Measurements from ENCODE around the gene SORCS2.

Gene SORCS2

GRCh38 chr4:7664106-7664505 lies 471.8 kb downstream of the SORCS2 start:
- DNase-seq, result no peak

- DNase-seq, result no peak
Measured at GRCh38 chr4:7665321-7665720, 473.0 kb downstream of the SORCS2 start.

DNA sequence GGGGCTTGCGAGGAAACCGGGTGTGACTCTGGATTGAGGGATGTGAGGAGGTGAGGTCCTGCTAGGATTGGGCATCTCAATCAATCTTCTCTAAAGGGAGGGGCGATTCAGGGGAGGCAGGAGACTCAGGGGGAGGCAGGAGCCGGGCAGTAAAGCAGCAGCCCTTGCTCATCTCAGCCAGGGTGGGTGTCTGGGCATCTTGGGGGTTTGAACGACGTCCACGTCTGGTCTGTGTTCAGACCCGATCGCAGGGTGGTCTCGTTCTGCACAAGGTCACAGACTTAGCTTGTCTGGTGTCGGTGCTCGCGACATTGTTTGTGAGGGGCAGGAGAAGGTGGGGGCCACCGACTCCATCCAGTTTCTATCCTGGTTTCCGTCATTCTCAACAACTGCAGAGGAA lies 473.7 kb downstream of the SORCS2 start:
- no peak for DNase-seq

DNA sequence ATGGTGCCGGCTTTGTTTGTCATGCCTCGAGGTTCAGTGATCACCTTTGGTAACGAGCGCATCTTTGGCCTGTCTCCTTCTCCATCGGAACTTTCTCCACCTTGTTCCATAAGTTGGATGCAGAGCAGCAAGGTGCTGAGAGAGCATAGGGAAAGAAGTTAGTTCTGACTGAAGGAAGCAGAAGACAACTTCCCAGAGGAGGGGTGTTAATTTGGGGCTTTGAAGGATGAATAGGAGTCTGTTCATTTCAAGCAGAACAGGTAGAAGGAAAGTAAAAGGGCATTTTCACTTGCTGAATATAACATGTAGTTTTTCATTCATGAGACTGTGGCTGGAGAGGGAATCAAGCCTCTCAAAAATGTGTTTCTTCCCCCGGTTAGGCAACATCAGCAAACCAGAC lies 474.4 kb downstream of the SORCS2 start:
- no peak for DNase-seq

GRCh38 chr4:7668271-7668670 lies 475.9 kb downstream of the SORCS2 start:
- DNase-seq, result no peak

GRCh38 chr4:7668826-7669225 lies 476.5 kb downstream of the SORCS2 start:
- no peak for DNase-seq

DNA sequence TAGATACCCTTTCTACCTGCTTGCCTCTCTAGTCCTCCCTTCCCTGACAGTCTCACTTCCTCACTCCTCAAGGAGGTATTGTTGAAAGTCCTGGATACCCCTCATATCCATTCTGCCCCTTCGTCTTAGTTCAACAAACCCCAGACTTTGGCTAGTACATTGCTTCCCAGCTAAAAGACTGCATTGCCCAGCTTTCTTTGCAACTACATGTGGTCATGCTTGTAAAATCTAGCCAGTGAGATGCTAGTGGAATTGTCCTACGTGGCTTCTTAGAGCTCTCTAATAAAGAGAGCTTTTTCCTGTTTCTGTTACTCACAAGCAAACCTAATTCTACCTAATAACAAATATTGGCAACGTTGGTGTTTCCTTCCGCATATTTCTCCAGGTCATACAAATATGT lies 480.3 kb downstream of the SORCS2 start:
- DNase-seq, result no peak

DNA sequence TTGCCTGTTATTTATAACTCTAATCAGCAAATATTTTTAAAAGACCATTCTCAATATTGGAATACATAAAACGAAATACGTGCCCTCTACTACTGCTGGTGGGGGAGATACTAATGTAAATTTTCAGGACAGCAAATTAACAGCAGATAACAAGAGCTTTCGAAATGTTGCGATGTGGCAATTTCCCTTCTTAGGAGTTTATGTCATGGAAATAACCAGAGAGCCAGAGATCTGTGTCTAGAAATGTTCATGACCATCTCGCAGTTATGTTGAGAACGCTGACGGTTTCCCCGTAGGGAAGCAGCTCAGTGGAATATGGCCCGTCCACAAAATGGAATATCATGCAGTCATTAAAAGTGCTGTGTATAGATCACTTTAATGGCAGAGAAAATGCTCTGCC lies 480.8 kb downstream of the SORCS2 start:
- no peak for DNase-seq

DNA sequence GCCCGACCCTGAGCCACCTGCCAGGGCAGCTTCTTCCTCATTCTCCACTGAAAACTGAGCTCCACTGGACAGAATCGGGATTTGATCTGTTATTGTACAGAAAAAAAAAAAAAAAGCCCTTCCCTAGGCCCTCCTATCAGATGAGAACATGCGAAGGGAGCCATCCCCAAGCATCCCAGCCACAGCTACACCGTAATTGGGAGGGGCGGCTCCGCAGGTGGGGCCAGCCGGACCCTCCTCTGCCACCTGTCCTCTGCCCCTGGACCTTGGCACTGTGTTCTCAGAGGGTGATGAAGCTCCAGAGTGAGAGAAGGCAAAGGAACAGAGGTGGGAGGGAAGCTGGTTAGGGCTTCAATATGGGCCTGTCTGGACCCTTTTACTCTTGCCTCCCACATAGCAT lies 482.4 kb downstream of the SORCS2 start:
- DNase-seq, result no peak

DNA sequence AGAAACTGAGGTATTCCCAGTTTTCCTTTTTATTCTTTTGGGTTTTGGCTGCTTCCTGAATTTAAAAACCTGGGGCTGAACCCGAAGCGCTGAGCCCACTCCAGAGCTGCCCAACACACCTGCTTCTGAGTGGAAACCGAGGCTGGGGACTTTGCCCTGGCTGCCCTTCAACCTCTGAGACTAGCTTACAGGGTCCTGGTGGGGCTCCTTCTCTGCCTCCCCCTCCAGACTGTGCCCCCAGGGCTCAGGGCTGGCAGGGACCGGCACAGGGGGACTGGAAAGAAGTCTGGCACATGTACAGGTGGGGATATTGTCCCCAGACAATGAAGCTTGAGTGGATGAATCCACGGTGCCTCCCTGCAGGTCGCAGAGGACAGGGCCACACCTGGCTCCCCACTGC lies 482.8 kb downstream of the SORCS2 start:
- no peak for DNase-seq

GRCh38 chr4:7675612-7676320 lies 483.4 kb downstream of the SORCS2 start:
- no peak for DNase-seq

GRCh38 chr4:7676398-7676922 lies 484.1 kb downstream of the SORCS2 start:
- no peak for DNase-seq

GRCh38 chr4:7677086-7677485 lies 484.7 kb downstream of the SORCS2 start:
- no peak for DNase-seq

GRCh38 chr4:7677799-7678301 lies 485.5 kb downstream of the SORCS2 start:
- DNase-seq, result no peak

DNA sequence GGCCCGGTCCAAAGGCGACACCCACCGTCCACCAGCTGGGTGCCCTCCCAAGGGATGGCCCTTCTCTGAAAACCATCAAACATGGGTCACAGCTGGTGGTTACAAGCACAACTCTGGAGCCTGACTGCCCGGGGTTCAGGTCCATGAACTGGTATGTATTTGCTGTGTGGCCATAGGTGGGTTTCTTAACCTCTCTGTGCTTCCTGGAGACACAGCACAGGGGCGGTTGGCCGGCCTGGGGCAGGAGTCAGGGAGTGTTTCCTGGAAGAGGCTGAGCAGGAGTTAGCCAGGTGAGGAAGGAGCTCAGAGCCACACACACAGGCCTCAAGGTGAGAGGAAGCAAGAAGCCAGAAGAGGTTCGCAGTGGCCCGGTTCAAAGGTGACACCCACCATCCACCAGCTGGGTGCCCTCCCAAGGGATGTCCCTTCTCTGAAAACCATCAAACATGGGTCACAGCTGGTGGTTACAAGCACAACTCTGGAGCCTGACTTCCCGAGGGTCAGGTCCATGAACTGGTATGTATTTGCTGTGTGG lies 486.0 kb downstream of the SORCS2 start:
- DNase-seq, result no peak

GRCh38 chr4:7679406-7680040 lies 487.2 kb downstream of the SORCS2 start:
- no peak for DNase-seq

GRCh38 chr4:7680106-7680505 lies 487.8 kb downstream of the SORCS2 start:
- DNase-seq, result no peak

- DNase-seq, result no peak
Measured at GRCh38 chr4:7680731-7681130, 488.4 kb downstream of the SORCS2 start.

DNA sequence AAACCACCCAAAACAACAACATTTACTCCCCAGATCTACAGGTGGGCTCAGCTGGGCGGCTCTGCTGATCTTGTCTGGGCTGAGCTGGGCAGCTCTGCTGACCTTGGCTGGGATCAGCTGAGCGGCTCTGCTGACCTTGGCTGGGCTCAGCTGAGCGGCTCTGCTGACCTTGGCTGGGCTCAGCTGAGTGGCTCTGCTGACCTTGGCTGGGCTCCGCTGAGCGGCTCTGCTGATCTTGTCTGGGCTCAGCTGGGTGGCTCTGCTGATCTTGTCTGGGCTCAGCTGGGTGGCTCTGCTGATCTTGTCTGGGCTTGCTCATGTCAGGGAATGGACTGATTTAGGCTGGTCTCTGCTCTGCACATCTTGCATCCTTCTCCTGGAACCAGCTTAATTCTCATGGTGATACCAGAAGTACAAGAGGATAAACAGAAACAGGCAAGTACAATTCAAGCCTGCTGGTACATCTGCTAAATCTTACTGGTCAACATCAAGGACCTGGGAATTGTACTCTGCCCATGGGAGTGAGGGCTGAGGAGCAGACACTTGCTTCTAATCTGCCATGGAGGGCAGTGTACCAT lies 490.9 kb downstream of the SORCS2 start:
- DNase-seq, result no peak

GRCh38 chr4:7684294-7684693 lies 492.0 kb downstream of the SORCS2 start:
- DNase-seq, result no peak

DNA sequence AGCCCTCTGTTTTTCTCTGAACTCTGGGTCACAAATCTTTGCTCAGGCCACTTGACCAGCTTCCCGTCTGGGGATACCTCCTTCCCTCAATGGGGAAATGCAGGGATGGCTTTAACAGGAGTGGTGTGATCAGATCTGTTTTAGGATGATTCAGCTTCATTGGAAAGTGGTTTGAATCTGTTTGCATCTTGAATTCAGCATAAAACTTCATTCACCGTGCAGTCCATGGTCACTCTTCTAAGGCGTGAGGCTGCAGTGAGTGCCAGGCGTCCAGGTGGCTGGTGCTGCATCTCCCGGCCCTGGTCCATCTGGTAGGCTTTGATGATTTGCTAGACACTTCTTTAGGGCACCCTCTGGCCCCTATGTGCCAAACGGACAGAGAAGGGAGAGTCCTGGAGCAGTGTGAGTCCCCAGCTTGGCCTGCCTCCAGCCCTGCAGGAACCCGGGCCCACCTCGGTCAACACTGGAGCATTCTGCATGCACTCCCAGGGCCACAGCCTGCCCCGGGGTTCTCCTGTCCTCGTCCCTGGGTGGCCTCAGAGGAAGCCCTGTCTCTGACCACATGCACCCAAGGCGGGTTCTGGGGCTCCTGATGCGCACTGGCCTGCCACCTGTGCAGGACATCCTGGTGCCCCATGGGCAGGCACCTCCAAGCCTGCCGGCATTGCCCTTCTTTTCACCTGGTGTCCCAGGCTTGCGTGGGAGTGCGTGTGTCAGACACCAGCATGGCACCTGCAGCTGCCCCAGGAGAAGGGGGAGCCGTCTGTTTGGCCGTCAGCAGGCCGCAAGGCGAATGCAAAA lies 493.9 kb downstream of the SORCS2 start:
- no peak for DNase-seq

- DNase-seq, result no peak
Measured at GRCh38 chr4:7687006-7687405, 494.7 kb downstream of the SORCS2 start.

- DNase-seq, result no peak
Measured at GRCh38 chr4:7687796-7688195, 495.5 kb downstream of the SORCS2 start.
